H9 (cell line): ENCODE data around the gene LRCH4. TPM values are rescaled to one million over a fixed set of nuclear protein-coding genes. Genes with fewer than 3 reads are reported as not detected.

Experiments used
- DNase-seq: peaks from one replicate; pipeline ENCODE4 v3.0.0-alpha.2; 2017
- H2AFZ ChIP-seq: one replicate; pipeline ENCODE4 v1.6.1; 2013; ENCODE audit warnings: mild to moderate bottlenecking, low read length, control low read depth, moderate library complexity
- H2AK5ac ChIP-seq: 2 replicates; pipeline ENCODE4 v1.6.1; 2013; ENCODE audit warnings: low read length, control low read depth, mixed read lengths; ENCODE audit not compliant: insufficient read length
- H2BK120ac ChIP-seq: one replicate; pipeline ENCODE4 v1.6.1; 2013; ENCODE audit warnings: low read depth, mild to moderate bottlenecking, low read length, control low read depth, inconsistent platforms; ENCODE audit not compliant: poor library complexity, severe bottlenecking
- H2BK12ac ChIP-seq: 2 replicates; pipeline ENCODE4 v1.6.1; 2013; ENCODE audit warnings: low read length, control low read depth, mixed read lengths, low read depth; ENCODE audit not compliant: insufficient read length
- H2BK15ac ChIP-seq: 2 replicates; pipeline ENCODE4 v1.6.1; 2013; ENCODE audit warnings: low read depth, low read length, control low read depth
- H2BK20ac ChIP-seq: one replicate; pipeline ENCODE4 v1.6.1; 2013; ENCODE audit warnings: low read depth, mild to moderate bottlenecking, low read length, control low read depth, inconsistent platforms; ENCODE audit not compliant: poor library complexity, severe bottlenecking
- H2BK5ac ChIP-seq: 2 replicates; pipeline ENCODE4 v1.6.1; 2013; ENCODE audit warnings: low read length, control low read depth, mixed read lengths; ENCODE audit not compliant: insufficient read length
- H3K14ac ChIP-seq: 2 replicates; pipeline ENCODE4 v1.6.1; 2013; ENCODE audit warnings: low read length, control low read depth; ENCODE audit not compliant: insufficient read depth
- H3K18ac ChIP-seq: 2 replicates; pipeline ENCODE4 v1.6.1; 2013; ENCODE audit warnings: low read depth, mild to moderate bottlenecking, mixed read lengths, low read length, control low read depth; ENCODE audit not compliant: insufficient read length
- H3K23ac ChIP-seq: 2 replicates; pipeline ENCODE4 v1.6.1; 2013; ENCODE audit warnings: low read length, control low read depth, mixed read lengths, low read depth; ENCODE audit not compliant: insufficient read length
- H3K23me2 ChIP-seq: 2 replicates; pipeline ENCODE4 v1.6.1; 2013; ENCODE audit warnings: low read depth, mild to moderate bottlenecking, mixed read lengths, low read length, control low read depth; ENCODE audit not compliant: insufficient read length, poor library complexity, severe bottlenecking
- H3K27ac ChIP-seq: 2 replicates; pipeline ENCODE4 v1.5.1; 2013; ENCODE audit warnings: low read length, control low read depth, mixed read lengths, low read depth; ENCODE audit not compliant: insufficient read length
- H3K27me3 ChIP-seq: 2 replicates; pipeline ENCODE4 v1.6.1; 2013; ENCODE audit warnings: low read length, control low read depth, inconsistent platforms; ENCODE audit not compliant: insufficient read depth
- H3K4ac ChIP-seq: 2 replicates; pipeline ENCODE4 v1.6.1; 2013; ENCODE audit warnings: low read depth, mild to moderate bottlenecking, control low read depth, inconsistent platforms, low read length, moderate library complexity
- H3K4me1 ChIP-seq: 2 replicates; pipeline ENCODE4 v1.6.1; 2013; ENCODE audit warnings: low read length, control low read depth, inconsistent platforms; ENCODE audit not compliant: insufficient read depth
- H3K4me2 ChIP-seq: 2 replicates; pipeline ENCODE4 v1.6.1; 2013; ENCODE audit warnings: low read length, control low read depth, mixed read lengths; ENCODE audit not compliant: insufficient read length, insufficient read depth
- H3K56ac ChIP-seq: 2 replicates; pipeline ENCODE4 v1.6.1; 2013; ENCODE audit warnings: low read depth, mild to moderate bottlenecking, mixed read lengths, low read length, control low read depth; ENCODE audit not compliant: insufficient read length
- H3K79me1 ChIP-seq: 2 replicates; pipeline ENCODE4 v1.6.1; 2013; ENCODE audit warnings: low read depth, mild to moderate bottlenecking, moderate library complexity, low read length, control low read depth, inconsistent platforms; ENCODE audit not compliant: insufficient read depth, poor library complexity, severe bottlenecking
- H3K79me2 ChIP-seq: 2 replicates; pipeline ENCODE4 v1.6.1; 2013; ENCODE audit warnings: low read length, control low read depth, inconsistent platforms; ENCODE audit not compliant: insufficient read depth
- H3K9ac ChIP-seq: 2 replicates; pipeline ENCODE4 v1.6.1; 2013; ENCODE audit warnings: low read length, control low read depth, mixed read lengths; ENCODE audit not compliant: insufficient read length; ENCODE audit errors: extremely low read depth
- H3K9me3 ChIP-seq: one replicate; pipeline ENCODE4 v1.6.1; 2013; ENCODE audit warnings: low read depth, low read length, inconsistent platforms; ENCODE audit not compliant: control insufficient read depth
- H3T11ph ChIP-seq: one replicate; pipeline ENCODE4 v1.6.1; 2013; ENCODE audit warnings: mild to moderate bottlenecking, low read length, control low read depth, inconsistent platforms
- H4K20me1 ChIP-seq: one replicate; pipeline ENCODE4 v1.6.1; 2013; ENCODE audit not compliant: control insufficient read depth, insufficient read length, insufficient read depth
- H4K5ac ChIP-seq: 2 replicates; pipeline ENCODE4 v1.6.1; 2013; ENCODE audit warnings: low read depth, mild to moderate bottlenecking, mixed read lengths, low read length, control low read depth; ENCODE audit not compliant: insufficient read length
- H4K8ac ChIP-seq: replicated peaks from 2 replicates; pipeline ENCODE4 v1.6.1; 2013; ENCODE audit warnings: low read length, control low read depth, mixed read lengths, low read depth; ENCODE audit not compliant: insufficient read length
- H4K91ac ChIP-seq: 2 replicates; pipeline ENCODE4 v1.6.1; 2013; ENCODE audit warnings: low read depth, mild to moderate bottlenecking, moderate library complexity, mixed read lengths, low read length, control low read depth; ENCODE audit not compliant: insufficient read length
- H3K27ac Mint-ChIP-seq, 3 experiments: 2 replicates in 2 of 3; 3 replicates in 1 of 3; pipeline ENCODE4 v1.8.0; 2020 to 2021; ENCODE audit warnings: mixed read lengths in 3 of 3, mild to moderate bottlenecking in 1 of 3, moderate library complexity in 1 of 3
- H3K27me3 Mint-ChIP-seq: 2 replicates; pipeline ENCODE4 v1.8.0; 2021; ENCODE audit warnings: low read depth, mild to moderate bottlenecking, moderate library complexity, mixed read lengths
- H3K36me3 Mint-ChIP-seq, 3 experiments: 2 replicates in 2 of 3; 3 replicates in 1 of 3; pipeline ENCODE4 v1.8.0; 2020 to 2021; ENCODE audit warnings: low read depth in 3 of 3, mixed read lengths in 3 of 3; ENCODE audit not compliant: insufficient read depth in 1 of 3
- H3K4me1 Mint-ChIP-seq, 2 experiments: 2 replicates each; pipeline ENCODE4 v1.8.0; 2020; ENCODE audit warnings: mixed read lengths in 2 of 2
- H3K4me3 Mint-ChIP-seq, 2 experiments: 2 replicates in 1 of 2; 3 replicates in 1 of 2; pipeline ENCODE4 v1.8.0; 2020 to 2021; ENCODE audit warnings: mild to moderate bottlenecking in 2 of 2, mixed read lengths in 2 of 2, moderate library complexity in 1 of 2
- H3K9me3 Mint-ChIP-seq, 2 experiments: 2 replicates in 1 of 2; 3 replicates in 1 of 2; pipeline ENCODE4 v1.8.0; 2020; ENCODE audit warnings: mild to moderate bottlenecking in 2 of 2, mixed read lengths in 2 of 2, moderate library complexity in 1 of 2
- whole genome bisulfite sequencing: extraction: QIAGEN DNeasy Blood & Tissue Kit; methylation state at CpG from one replicate; pipeline ENCODE4 v1.1.7; 2013; ENCODE audit warnings: missing lambda C conversion rate, low lambda C conversion rate, mixed read lengths; ENCODE audit not compliant: insufficient read length; ENCODE audit errors: extremely low coverage; 5-methylcytosine and 5-hydroxymethylcytosine counted together
- total RNA-seq: library from RNA; stranded (reverse); gene quantifications from 2 replicates; pipeline ENCODE4 v1.2.1, GENCODE V29; 2021
- TF ChIP-seq, protein P1 (sequence below): fragments of 200-600 bp; sonication (generic); conservative IDR thresholded peaks from 3 replicates; pipeline ENCODE4 v1.8.0; 2021; ENCODE audit warnings: antibody characterized with exemption, mild to moderate bottlenecking

LRCH4 gene
- total RNA-seq, 1 experiment from 2014 or later, result 39.1 TPM

DNA sequence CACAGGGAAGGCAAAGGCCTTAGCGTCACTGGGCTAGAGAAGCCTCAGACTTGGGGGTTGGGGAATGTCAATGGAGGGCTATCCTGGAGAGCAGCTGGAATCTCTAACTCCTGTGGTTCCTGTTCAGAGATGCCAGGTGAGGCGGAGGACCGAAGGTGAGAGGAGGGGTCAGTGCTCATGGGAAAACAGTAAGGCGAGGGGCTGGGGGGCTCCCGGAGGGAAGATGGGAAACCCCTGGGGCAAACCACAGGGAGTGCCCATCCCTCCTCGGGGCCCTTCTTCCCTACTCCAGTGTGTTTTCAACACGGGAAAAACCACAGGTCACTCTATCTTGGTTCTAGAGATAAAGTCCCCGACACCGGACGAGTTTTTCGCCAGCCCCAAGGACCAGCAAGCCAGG lies 3.3 kb downstream of the LRCH4 start:
- Histone ChIP-seq H3K23ac (no peak overlapping the region), H3K23me2 (peaks cover 8% of the 10 kb centered on the region), H2BK120ac (no peak overlapping the region), H3K79me1 (no peaks in the 10 kb centered on the region), H2AK5ac (no peak overlapping the region), H2AFZ (no peak overlapping the region), H3T11ph (no peak overlapping the region), H3K9ac (no peak overlapping the region), H3K18ac (no peak overlapping the region), H2BK5ac (no peak overlapping the region), H2BK12ac (no peak overlapping the region), H2BK20ac (no peak overlapping the region), H4K8ac (no peak overlapping the region), H3K4me1 (peaks cover 4% of the 10 kb centered on the region; the same call in 1 of the 2 replicates), H3K4me2 (no peak overlapping the region), H3K4ac (no peak overlapping the region), H4K5ac (no peak overlapping the region), H3K56ac (no peak overlapping the region), H3K27me3 (no peaks in the 10 kb centered on the region), H3K9me3 (no peaks in the 10 kb centered on the region), H4K20me1 (no peaks in the 10 kb centered on the region), H2BK15ac (no peak overlapping the region), H4K91ac (no peak overlapping the region), H3K79me2 (no peaks in the 10 kb centered on the region), H3K27ac (no peak overlapping the region), H3K14ac (no peak overlapping the region)
- TF ChIP-seq, protein P1, sequence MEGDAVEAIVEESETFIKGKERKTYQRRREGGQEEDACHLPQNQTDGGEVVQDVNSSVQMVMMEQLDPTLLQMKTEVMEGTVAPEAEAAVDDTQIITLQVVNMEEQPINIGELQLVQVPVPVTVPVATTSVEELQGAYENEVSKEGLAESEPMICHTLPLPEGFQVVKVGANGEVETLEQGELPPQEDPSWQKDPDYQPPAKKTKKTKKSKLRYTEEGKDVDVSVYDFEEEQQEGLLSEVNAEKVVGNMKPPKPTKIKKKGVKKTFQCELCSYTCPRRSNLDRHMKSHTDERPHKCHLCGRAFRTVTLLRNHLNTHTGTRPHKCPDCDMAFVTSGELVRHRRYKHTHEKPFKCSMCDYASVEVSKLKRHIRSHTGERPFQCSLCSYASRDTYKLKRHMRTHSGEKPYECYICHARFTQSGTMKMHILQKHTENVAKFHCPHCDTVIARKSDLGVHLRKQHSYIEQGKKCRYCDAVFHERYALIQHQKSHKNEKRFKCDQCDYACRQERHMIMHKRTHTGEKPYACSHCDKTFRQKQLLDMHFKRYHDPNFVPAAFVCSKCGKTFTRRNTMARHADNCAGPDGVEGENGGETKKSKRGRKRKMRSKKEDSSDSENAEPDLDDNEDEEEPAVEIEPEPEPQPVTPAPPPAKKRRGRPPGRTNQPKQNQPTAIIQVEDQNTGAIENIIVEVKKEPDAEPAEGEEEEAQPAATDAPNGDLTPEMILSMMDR, result no peak
- H3K4me1 Mint-ChIP-seq, result peaks cover 22 to 25% of the 10 kb centered on the region in 2 experiments
- no CpG with 5 or more reads among the region's 11 CpGs for WGBS
- H3K27me3 Mint-ChIP-seq, result peaks cover under 1% of the 10 kb centered on the region; the same call in 1 of the 2 replicates
- no peak for DNase-seq
- no peak overlapping the region for H3K4me3 Mint-ChIP-seq
- H3K9me3 Mint-ChIP-seq, result no peaks in the 10 kb centered on the region
- no peak overlapping the region for H3K27ac Mint-ChIP-seq
- H3K36me3 Mint-ChIP-seq, result peaks cover 9 to 17% (median 15%) of the 10 kb centered on the region in 3 experiments; a peak in 5 of 7 replicates
